Uterus (tissue), 2 donors: ENCODE data around the gene GNS.

ENCODE experiments used
- CTCF ChIP-seq, 4 experiments: fragments of 200-600 bp in 2 of 4; fragments of 450-650 bp in 2 of 4; sonication (generic) in 2 of 4; IDR thresholded peaks; one replicate each; pipeline ENCODE4 v1.5.1; 2016 to 2019; ENCODE audit warnings: antibody characterized with exemption in 4 of 4, mild to moderate bottlenecking in 2 of 4, moderate library complexity in 1 of 4
- POLR2A ChIP-seq, 2 donors: fragments of 450-650 bp; IDR thresholded peaks; one replicate each; pipeline ENCODE4 v1.6.1; 2016; ENCODE audit warnings: antibody characterized with exemption in 2 of 2, mild to moderate bottlenecking in 1 of 2, moderate library complexity in 1 of 2

GRCh38 chr12:64679487-64680001 is 79.7 kb downstream of the GNS start:
- TF ChIP-seq CTCF (IDR thresholded peaks at IDR 0.05), result no peak
- TF ChIP-seq POLR2A (IDR thresholded peaks at IDR 0.05), result no peak
